Measurements from ENCODE around the gene PAGR1. TPM values are rescaled to one million over a fixed set of nuclear protein-coding genes. Genes with fewer than 3 reads are reported as not detected.

The PAGR1 gene
- total and polyA plus RNA-seq, 9 of the 15 experiments (the other 6 are each of a cell fraction or from before 2014, with no cell fraction given): 1.4 to 58.2 (median 16.8) TPM

GRCh38 chr16:29848420-29849297 lies 32.7 kb downstream of the PAGR1 start (continued):
- TF ChIP-seq, protein P1, sequence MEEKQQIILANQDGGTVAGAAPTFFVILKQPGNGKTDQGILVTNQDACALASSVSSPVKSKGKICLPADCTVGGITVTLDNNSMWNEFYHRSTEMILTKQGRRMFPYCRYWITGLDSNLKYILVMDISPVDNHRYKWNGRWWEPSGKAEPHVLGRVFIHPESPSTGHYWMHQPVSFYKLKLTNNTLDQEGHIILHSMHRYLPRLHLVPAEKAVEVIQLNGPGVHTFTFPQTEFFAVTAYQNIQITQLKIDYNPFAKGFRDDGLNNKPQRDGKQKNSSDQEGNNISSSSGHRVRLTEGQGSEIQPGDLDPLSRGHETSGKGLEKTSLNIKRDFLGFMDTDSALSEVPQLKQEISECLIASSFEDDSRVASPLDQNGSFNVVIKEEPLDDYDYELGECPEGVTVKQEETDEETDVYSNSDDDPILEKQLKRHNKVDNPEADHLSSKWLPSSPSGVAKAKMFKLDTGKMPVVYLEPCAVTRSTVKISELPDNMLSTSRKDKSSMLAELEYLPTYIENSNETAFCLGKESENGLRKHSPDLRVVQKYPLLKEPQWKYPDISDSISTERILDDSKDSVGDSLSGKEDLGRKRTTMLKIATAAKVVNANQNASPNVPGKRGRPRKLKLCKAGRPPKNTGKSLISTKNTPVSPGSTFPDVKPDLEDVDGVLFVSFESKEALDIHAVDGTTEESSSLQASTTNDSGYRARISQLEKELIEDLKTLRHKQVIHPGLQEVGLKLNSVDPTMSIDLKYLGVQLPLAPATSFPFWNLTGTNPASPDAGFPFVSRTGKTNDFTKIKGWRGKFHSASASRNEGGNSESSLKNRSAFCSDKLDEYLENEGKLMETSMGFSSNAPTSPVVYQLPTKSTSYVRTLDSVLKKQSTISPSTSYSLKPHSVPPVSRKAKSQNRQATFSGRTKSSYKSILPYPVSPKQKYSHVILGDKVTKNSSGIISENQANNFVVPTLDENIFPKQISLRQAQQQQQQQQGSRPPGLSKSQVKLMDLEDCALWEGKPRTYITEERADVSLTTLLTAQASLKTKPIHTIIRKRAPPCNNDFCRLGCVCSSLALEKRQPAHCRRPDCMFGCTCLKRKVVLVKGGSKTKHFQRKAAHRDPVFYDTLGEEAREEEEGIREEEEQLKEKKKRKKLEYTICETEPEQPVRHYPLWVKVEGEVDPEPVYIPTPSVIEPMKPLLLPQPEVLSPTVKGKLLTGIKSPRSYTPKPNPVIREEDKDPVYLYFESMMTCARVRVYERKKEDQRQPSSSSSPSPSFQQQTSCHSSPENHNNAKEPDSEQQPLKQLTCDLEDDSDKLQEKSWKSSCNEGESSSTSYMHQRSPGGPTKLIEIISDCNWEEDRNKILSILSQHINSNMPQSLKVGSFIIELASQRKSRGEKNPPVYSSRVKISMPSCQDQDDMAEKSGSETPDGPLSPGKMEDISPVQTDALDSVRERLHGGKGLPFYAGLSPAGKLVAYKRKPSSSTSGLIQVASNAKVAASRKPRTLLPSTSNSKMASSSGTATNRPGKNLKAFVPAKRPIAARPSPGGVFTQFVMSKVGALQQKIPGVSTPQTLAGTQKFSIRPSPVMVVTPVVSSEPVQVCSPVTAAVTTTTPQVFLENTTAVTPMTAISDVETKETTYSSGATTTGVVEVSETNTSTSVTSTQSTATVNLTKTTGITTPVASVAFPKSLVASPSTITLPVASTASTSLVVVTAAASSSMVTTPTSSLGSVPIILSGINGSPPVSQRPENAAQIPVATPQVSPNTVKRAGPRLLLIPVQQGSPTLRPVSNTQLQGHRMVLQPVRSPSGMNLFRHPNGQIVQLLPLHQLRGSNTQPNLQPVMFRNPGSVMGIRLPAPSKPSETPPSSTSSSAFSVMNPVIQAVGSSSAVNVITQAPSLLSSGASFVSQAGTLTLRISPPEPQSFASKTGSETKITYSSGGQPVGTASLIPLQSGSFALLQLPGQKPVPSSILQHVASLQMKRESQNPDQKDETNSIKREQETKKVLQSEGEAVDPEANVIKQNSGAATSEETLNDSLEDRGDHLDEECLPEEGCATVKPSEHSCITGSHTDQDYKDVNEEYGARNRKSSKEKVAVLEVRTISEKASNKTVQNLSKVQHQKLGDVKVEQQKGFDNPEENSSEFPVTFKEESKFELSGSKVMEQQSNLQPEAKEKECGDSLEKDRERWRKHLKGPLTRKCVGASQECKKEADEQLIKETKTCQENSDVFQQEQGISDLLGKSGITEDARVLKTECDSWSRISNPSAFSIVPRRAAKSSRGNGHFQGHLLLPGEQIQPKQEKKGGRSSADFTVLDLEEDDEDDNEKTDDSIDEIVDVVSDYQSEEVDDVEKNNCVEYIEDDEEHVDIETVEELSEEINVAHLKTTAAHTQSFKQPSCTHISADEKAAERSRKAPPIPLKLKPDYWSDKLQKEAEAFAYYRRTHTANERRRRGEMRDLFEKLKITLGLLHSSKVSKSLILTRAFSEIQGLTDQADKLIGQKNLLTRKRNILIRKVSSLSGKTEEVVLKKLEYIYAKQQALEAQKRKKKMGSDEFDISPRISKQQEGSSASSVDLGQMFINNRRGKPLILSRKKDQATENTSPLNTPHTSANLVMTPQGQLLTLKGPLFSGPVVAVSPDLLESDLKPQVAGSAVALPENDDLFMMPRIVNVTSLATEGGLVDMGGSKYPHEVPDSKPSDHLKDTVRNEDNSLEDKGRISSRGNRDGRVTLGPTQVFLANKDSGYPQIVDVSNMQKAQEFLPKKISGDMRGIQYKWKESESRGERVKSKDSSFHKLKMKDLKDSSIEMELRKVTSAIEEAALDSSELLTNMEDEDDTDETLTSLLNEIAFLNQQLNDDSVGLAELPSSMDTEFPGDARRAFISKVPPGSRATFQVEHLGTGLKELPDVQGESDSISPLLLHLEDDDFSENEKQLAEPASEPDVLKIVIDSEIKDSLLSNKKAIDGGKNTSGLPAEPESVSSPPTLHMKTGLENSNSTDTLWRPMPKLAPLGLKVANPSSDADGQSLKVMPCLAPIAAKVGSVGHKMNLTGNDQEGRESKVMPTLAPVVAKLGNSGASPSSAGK (IDR thresholded peaks at IDR 0.05): no peak
- TF ChIP-seq, protein P2, sequence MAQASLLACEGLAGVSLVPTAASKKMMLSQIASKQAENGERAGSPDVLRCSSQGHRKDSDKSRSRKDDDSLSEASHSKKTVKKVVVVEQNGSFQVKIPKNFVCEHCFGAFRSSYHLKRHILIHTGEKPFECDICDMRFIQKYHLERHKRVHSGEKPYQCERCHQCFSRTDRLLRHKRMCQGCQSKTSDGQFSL (CRISPR knock-in tag; IDR thresholded peaks at IDR 0.05): peak; percentile 58; the same call in 1 of the 2 replicates
- TF ChIP-seq, protein P2 (tag; IDR thresholded peaks at IDR 0.05): no peak
- TF ChIP-seq YY1 (IDR thresholded peaks at IDR 0.05; ENCODE audit: borderline replicate concordance in 1 of 3, control insufficient read depth in 1 of 3, extremely low read depth in 1 of 3, insufficient read depth in 3 of 3, insufficient read length in 1 of 3, insufficient replicate concordance in 2 of 3, low read depth in 1 of 3, low read length in 2 of 3) (peak in 1 of 3 experiments; percentile 20), ZNF3 (CRISPR knock-in tag; IDR thresholded peaks at IDR 0.05) (no peak), DDX20 (tag; IDR thresholded peaks at IDR 0.05; ENCODE audit: low read depth) (no peak), ZNF41 (CRISPR knock-in tag; conservative IDR thresholded peaks at IDR 0.05) (no peak)

All from K562 (cell line).